ENCODE measurements around the gene MUC5AC.
"Not testable (repeated sequence)": the region's sequence is repeated elsewhere in the genome, so short reads cannot be mapped to it uniquely, and the experiment has no call there.

The MUC5AC gene, protein sequence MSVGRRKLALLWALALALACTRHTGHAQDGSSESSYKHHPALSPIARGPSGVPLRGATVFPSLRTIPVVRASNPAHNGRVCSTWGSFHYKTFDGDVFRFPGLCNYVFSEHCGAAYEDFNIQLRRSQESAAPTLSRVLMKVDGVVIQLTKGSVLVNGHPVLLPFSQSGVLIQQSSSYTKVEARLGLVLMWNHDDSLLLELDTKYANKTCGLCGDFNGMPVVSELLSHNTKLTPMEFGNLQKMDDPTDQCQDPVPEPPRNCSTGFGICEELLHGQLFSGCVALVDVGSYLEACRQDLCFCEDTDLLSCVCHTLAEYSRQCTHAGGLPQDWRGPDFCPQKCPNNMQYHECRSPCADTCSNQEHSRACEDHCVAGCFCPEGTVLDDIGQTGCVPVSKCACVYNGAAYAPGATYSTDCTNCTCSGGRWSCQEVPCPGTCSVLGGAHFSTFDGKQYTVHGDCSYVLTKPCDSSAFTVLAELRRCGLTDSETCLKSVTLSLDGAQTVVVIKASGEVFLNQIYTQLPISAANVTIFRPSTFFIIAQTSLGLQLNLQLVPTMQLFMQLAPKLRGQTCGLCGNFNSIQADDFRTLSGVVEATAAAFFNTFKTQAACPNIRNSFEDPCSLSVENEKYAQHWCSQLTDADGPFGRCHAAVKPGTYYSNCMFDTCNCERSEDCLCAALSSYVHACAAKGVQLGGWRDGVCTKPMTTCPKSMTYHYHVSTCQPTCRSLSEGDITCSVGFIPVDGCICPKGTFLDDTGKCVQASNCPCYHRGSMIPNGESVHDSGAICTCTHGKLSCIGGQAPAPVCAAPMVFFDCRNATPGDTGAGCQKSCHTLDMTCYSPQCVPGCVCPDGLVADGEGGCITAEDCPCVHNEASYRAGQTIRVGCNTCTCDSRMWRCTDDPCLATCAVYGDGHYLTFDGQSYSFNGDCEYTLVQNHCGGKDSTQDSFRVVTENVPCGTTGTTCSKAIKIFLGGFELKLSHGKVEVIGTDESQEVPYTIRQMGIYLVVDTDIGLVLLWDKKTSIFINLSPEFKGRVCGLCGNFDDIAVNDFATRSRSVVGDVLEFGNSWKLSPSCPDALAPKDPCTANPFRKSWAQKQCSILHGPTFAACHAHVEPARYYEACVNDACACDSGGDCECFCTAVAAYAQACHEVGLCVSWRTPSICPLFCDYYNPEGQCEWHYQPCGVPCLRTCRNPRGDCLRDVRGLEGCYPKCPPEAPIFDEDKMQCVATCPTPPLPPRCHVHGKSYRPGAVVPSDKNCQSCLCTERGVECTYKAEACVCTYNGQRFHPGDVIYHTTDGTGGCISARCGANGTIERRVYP (N-terminal part only)

DNA sequence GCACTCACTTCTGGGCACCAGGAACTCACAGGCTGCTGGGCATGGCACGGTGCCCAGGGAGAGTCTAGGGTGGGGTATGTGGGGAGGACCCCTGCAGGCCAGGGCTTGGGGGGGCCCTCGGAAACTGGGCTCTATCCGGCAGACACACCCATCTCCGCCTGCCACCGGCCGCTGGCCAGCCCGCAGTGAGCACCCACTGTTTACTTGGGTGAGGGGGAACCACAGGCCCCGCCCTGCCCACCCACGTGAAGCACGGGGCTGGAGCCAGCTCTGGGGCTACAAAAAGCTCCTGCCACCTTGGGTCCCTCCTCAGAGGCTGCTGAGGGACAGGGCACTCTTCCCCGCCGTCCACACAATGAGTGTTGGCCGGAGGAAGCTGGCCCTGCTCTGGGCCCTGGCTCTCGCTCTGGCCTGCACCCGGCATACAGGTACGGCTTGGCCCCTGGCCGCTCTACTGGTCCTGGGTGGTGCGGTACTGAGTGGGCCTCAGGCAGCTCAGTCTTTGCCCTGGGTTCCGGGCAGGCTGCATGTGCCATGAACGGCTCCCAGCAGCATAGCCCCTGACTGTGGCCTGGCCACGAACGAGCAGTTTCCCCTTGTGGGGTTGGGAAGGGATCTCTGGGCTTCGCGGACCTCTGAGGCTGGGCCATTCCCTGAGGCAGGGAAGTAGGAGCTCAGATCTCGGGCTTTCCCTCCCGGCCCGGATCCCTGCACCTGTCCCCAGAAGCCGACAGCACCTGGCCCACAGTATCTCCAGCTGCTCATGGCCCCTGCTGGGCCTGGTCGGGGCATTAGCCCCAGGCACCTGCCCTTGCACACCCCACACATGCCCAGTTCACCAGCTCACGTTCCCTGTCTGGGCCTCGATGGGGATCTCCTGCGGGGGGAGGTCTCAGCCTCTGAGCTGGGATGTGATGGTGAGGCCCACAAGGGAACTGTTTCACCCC lies at the start of gene MUC5AC:
Gene MUC5AC, plus strand, starts transcription at position 309 of the 947 bp plus-strand sequence. Its CDS starts 47 bp downstream, at position 356.
- FAIRE-seq (no peak), DNase-seq (ENCODE audit: insufficient read length, low spot score) (no peak)

DNA sequence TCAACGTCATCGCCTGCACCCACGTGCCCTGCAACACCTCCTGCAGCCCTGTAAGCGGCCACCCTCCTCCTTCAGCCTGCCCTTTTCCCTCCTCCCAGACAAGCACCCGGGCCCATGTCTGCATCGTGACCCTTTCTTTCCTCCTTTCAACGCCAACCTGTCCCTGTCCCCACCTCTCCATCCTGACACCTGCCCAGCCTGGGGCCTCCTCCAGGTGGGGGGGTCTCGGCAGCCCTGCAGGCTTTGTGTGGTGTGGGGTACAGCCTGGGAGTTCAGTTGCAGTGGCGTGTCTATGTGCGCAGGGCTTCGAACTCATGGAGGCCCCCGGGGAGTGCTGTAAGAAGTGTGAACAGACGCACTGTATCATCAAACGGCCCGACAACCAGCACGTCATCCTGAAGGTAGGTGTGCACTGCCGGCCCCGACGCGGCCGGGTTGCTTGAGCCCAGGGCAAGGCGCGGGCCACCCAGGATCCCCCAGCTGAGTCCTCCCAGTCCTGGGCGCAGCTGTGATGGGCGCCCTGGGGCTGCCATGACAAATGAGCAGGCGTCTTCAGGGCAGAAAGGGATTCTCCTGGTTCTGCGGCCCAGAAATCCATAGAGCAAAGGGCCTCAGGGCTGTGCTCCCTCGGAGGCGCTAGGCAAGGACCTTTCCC lies 49.4 kb upstream of the MUC5AC start:
- FAIRE-seq = no peak
- DNase-seq (ENCODE audit: insufficient read length, low spot score) = no peak

DNA sequence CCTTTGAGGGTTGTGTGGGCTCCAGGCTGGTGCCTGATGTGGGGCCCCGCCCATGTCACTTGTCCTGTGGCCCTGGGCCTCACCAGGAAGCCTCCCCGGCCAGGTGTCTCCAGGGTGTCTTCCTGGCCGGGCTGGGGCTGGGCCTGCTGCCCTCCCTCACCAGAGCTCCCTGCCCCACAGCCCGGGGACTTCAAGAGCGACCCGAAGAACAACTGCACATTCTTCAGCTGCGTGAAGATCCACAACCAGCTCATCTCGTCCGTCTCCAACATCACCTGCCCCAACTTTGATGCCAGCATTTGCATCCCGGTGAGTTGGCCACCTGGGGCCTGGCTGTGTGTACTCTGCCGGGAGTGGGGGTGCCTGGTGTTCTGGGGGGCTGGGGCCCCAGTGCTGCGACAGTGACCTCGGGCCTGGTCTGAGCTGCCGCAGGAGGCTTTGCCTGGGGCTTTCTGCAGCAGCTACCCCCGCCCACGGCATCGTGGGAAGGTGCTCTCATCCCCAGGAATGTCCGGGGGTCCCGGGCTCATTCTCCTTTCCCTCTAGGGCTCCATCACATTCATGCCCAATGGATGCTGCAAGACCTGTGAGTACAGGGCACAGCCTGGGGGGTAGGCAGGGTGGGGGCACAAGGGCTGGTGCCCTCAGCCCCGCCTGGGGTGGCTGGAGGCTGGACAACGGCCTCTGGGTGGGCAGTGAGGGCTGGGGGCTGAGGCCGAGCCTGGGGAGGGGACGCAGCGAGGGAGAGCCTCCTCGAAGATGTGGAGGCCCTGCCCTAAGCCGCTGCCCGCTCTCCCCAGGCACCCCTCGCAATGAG lies 48.4 kb upstream of the MUC5AC start:
- FAIRE-seq = no peak
- DNase-seq (ENCODE audit: insufficient read length, low spot score) = no peak

DNA sequence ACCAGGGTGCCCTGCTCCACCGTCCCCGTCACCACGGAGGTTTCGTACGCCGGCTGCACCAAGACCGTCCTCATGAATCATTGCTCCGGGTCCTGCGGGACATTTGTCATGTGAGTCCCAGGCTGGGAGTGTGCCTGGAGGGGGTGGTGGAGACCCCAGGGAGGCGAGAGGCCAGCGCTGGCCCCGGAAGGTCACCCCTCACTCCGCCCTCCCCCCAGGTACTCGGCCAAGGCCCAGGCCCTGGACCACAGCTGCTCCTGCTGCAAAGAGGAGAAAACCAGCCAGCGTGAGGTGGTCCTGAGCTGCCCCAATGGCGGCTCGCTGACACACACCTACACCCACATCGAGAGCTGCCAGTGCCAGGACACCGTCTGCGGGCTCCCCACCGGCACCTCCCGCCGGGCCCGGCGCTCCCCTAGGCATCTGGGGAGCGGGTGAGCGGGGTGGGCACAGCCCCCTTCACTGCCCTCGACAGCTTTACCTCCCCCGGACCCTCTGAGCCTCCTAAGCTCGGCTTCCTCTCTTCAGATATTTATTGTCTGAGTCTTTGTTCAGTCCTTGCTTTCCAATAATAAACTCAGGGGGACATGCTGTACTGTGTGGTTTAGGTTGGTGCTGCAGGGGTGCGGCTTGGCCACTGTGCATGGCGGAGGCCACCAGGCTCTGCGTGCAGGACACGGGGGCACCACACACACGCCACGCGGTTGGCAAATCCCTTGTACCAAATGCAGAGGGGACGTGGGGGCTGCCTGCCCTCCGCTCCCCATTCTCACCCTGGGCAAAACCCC lies 47.6 kb upstream of the MUC5AC start:
- DNase-seq (ENCODE audit: insufficient read length, low spot score) = no peak
- FAIRE-seq = no peak

DNA sequence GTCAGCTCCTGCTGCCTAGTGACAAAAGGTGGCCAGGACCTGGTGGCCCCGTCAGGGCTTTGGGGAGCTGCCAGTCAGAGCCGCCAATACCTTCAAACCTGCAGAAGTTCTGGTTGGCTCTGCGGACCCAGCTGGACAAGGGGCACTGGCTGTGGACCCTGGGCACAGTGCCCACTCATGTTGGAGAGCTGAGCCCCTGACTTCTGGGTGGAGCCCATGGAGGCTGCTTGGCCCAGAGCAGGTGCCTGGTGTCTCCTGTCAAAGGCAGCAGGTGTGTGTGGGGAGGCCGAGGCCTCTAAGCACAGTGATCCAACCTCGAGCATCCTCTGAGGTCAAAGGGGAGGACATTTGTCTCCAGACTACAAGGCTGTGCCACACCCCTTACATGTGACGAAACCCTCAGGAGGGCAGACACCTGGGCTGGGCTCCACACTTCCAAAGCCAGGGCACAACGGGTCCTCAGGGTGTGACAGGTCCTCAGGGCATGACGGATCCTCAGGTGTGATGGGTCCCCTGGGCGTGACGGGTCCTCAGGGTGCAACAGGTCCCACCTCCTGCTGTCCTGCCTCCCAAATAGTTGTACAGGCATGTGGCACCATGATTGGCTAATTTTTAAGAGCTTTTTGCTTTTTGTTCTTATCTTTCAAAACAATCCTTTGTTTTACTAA lies 46.1 kb upstream of the MUC5AC start:
- no peak for FAIRE-seq
- DNase-seq (ENCODE audit: insufficient read length, low spot score) = no peak

DNA sequence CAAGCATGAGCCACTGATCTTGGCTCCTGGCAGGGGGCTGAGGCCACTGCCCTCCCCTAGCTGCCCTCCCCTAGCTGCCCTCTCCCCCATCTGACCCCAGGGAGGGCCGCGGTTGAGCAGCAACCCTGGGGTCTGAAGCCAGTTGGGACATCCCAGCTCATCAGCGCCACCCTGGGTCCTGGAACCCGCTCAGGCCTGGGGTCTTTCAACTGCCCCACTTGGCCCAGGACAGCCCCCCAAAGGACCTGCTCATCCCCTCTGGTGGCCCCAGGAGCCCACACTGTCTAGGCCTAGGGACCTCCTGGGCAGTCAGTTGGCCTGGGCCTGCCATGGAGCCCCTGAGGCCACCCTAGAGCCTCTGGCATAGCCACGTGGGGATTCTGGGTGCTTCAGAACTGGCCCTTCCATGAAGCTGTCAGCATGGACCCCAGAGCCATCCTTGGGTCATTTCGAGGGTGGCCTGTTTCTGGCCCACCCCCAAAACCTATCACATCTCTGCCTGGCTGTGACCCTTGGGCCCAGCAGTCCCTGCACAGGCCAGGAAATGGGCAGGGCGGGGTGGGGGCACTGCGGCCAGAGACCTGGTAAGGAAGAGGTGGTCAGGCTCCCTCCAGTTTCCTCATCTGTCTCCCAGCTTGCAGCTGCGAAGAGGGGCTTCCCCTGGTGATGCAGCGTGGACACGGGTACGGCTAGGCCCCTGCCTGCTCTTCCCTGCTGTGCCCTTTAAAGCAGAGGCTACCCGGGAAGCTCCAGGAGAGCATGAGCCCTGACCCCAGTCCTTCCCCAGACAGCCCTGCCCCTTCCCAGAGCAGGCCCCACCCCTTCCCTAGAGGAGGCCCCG lies 45.2 kb upstream of the MUC5AC start:
- DNase-seq (ENCODE audit: insufficient read length, low spot score) = no peak
- no peak for FAIRE-seq

DNA sequence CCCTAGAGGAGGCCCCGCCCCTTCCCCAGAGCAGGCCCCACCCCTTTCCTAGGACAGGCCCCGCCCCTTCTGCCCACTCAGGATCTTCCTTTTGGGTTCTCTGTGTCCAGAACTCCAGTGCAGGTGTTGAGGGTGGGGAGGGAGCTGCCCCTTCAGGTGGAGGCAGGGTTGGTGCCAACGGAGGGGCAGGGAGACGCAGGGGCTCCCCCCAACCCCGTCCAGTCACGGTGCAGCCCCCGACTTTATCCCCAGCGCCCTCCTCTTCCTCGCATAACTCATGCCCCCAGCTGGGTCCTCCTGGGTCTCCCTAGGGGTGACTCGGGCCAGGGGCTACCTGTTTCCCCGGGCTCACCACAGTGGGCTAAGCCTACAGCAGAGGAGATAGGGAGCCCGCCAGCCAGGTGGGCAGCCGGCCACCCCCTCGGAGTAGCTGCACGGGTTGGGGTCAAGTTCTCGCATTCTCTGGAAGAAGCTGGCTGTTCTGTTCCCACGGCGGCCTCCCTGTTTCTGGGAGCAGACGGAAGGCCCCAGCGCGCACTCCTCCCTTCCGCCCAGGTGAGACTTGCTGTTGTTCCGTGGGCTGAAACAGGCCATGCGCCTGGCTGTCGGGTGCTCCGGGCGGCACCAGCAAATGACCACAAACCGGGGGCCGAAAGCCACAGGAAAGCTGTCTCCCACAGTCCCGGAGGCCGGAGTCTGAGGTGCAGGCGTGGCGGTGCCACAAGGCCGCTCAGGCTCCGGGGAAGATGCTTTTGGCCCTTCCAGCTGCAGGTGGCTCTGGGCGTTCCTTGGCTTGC lies 44.1 kb upstream of the MUC5AC start:
- DNase-seq (ENCODE audit: insufficient read length, low spot score) (no peak), FAIRE-seq (no peak)

DNA sequence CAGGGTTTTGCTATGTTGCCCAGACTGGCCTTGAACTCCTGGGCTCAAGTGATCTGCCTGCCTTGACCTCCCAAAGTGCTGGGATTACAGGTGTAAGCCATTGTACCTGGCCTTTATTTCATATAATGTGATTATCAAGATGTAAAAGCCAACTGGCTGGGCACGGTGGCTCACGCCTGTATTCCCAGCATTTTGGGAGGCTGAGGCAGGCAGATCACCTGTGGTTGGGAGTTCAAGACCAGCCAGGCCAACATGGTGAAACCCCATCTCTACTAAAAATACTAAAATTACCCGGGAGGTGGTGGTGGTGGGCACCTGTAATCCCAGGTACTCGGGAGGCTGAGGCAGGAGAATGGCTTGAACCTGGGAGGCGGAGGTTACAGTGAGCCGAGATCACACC lies 42.5 kb upstream of the MUC5AC start:
- DNase-seq (ENCODE audit: insufficient read length, low spot score); FAIRE-seq: not testable (repeated sequence)

DNA sequence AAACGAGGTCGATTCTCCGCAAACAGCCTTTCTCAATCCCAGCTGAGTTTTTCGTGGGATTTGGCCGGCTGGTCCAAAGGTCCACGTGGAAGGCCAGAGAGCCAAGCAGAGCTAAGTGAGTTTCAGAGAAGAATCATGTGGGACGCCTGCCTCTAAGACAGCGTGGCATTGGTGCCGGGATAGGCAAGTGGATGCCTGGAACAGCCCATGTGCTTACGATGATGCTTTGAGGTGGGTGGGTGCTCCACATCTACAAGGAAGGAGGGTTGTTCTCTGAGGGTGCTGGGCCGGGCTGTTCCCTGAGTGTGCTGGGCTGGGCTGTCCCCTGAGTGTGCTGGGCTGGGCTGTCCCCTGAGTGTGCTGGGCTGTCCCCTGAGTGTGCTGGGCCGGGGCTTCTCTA lies 41.6 kb upstream of the MUC5AC start:
- DNase-seq (ENCODE audit: insufficient read length, low spot score) = no peak
- no peak for FAIRE-seq

DNA sequence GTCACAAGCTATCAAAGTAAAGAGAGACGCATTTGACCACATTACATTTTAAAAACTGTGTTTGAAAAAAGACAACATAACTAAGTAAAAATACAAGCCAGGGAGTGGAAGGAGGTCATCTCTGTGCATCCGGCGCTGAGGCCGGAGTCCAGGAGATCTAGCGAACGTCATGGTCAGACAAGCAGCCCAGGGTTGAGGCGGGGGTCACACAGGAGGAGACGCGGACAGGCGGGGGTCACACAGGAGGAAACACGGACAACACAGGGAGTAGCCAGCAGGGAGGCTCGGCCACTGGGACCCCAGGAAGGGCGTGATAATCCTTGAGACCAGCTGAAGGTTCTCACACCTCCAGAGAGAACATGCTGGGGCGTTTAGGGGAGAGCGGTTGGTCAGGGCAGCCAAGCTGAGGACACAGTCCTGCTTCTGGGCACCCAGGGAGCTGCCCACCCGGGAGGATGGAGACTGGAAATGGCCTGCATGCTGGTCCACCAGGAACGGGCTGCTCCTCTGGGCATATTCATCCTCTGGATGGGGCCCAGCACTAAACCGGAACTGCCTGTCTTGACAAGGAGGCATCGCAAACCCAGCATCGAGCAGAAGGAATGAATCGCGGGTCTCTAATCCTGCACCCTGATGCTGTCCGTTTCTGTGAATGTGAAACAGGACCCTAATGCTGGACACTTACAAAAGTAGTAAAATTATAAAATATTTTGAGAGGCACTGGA lies 40.9 kb upstream of the MUC5AC start:
- FAIRE-seq (no peak), DNase-seq (ENCODE audit: insufficient read length, low spot score) (no peak)

DNA sequence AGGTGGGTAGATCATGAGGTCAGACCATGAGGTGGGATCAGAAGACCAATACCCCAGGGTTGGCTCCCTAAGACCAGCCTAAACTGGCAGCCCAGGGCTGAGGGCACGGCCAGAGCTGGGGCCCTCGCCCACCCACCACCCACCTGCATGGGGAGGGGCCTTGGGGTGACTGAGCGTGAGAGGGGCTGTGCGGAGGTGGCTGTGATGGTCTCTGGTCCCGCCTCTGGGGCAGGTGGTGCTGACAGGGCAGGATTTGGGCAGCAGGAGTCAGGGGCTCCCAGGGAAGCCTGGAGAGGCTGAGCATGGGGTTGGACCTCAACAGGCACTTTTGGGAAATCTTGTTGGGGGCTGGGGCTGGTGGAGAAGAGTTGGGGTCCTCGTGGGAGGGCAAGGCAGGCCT lies 39.8 kb upstream of the MUC5AC start:
- no peak for DNase-seq (ENCODE audit: insufficient read length, low spot score)
- no peak for FAIRE-seq

DNA sequence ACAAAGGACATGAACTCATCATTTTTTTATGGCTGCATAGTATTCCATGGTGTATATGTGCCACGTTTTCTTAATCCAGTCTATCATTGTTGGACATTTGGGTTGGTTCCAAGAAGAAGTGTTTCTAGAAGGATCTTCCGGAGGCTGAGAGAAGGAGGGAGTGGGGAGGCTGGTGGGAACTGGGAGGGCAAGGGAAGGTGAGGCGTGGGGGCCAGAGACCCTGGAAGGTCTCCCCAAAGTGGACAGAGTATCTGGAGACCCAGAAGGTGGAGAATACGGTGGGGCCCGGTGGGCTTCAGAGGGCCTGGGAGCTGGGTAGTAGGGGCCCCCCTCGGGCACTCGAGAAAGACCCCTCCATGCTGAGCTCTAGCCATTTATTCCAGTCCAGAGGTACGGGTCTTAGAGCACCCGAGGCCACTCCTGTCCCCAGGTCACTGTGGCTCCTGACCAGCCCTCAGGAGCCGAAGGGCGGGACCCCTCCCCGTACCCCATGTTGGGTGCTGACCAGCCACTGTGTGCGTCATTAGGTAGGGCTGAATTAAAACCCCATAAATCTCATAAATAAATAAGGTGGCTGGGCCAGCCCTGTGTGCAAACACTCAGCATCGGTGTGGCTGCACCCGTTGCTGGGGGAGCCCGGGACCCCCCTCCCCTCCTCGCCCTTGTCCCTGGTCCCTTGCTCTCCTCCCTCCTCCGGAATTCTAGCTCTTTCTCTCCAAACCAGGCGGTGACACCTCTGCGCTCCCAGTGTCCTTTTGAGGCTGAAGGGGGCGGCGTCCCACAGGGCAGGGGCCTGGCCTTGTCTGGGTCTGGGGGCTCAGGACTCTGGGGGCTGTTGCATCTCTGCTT lies 38.8 kb upstream of the MUC5AC start:
- no peak for FAIRE-seq
- DNase-seq (ENCODE audit: insufficient read length, low spot score) = no peak

DNA sequence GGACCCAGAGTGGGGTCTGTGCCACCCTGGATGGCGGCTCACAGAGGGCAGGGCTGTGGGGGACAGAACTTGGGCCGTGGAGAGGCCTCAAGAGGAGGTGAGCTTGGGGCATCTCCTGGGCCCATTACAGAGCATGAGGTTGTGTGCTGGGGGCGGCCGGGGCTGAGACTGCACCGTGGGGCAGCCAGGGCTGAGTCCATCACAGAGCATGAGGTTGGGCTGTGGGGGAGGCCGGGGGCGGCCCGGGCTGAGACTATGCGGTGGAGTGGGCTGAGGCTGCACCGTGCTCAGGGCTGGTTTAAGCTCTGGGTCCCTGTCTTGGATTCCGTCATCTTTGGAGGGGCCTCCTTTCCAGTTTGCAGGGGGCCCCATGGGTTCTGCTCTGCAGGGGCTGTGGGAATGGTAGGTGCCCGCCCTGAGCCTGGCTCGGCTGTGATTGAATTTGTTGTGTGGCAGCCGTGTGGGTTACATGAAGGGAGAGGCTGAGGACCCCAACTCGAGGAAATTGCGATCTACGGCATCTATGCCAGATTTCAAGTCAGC lies 38.1 kb upstream of the MUC5AC start:
- DNase-seq (ENCODE audit: insufficient read length, low spot score) (no peak), FAIRE-seq (no peak)
